GM10847 (cell line): ENCODE results near the gene C5orf63.
A peak's percentile ranks its signal among the peaks of the same experiment; 100 is the strongest.

ENCODE experiments used
- POLR2A ChIP-seq: IDR thresholded peaks from 2 replicates; pipeline ENCODE4 v1.6.1; 2011; ENCODE audit not compliant: insufficient read length; ENCODE audit errors: extremely low read depth

Gene C5orf63

GRCh38 chr5:127055880-127056653 is 17.2 kb downstream of the C5orf63 start:
- TF ChIP-seq POLR2A = no peak

GRCh38 chr5:127053049-127053448 is 20.3 kb downstream of the C5orf63 start:
- no peak for TF ChIP-seq POLR2A

- no peak for TF ChIP-seq POLR2A
Observed at GRCh38 chr5:127051591-127051990, 21.7 kb downstream of the C5orf63 start.

GRCh38 chr5:127046343-127047072 is 26.8 kb downstream of the C5orf63 start:
- no peak for TF ChIP-seq POLR2A

- no peak for TF ChIP-seq POLR2A
Observed at GRCh38 chr5:127042593-127042992, 30.7 kb downstream of the C5orf63 start.

GRCh38 chr5:127041571-127041970 is 31.7 kb downstream of the C5orf63 start:
- no peak for TF ChIP-seq POLR2A

GRCh38 chr5:127040796-127041520 is 32.3 kb downstream of the C5orf63 start:
- TF ChIP-seq POLR2A = no peak

GRCh38 chr5:127038550-127038949 is 34.8 kb downstream of the C5orf63 start:
- no peak for TF ChIP-seq POLR2A

GRCh38 chr5:127031863-127032232 is 41.5 kb downstream of the C5orf63 start:
- TF ChIP-seq POLR2A = no peak

- no peak for TF ChIP-seq POLR2A
Observed at GRCh38 chr5:127031147-127031862, 42.0 kb downstream of the C5orf63 start.

- peak; percentile 77 for TF ChIP-seq POLR2A
Observed at GRCh38 chr5:127030259-127031146, 42.8 kb downstream of the C5orf63 start, which contains the start of gene MARCHF3. MARCHF3 (minus strand) TSS chr5:127030558; CDS start chr5:126918171, 112,387 bp downstream.

GRCh38 chr5:127029581-127030258 is 43.6 kb downstream of the C5orf63 start:
- TF ChIP-seq POLR2A = no peak

GRCh38 chr5:127028822-127029457 is 44.4 kb downstream of the C5orf63 start:
- no peak for TF ChIP-seq POLR2A

- TF ChIP-seq POLR2A = no peak
Observed at GRCh38 chr5:127027539-127027938, 45.8 kb downstream of the C5orf63 start.

- TF ChIP-seq POLR2A = no peak
Observed at GRCh38 chr5:127026166-127026565, 47.1 kb downstream of the C5orf63 start.
